HepG2 (cell line): ENCODE data around the gene CCDC142. TPM values are rescaled to one million over a fixed set of nuclear protein-coding genes. Genes with fewer than 3 reads are reported as not detected.

Source experiments
- ADNP ChIP-seq: sonication (generic); formaldehyde crosslinking; IDR thresholded peaks from 2 replicates; pipeline ENCODE4 v1.4.0; 2020; ENCODE audit warnings: missing genetic modification reagents
- ARNTL ChIP-seq: sonication (generic); formaldehyde crosslinking; IDR thresholded peaks from 2 replicates; pipeline ENCODE4 v1.4.0; 2020; ENCODE audit warnings: mild to moderate bottlenecking, missing genetic modification reagents
- ATF7-NPFF ChIP-seq: sonication (generic); formaldehyde crosslinking; IDR thresholded peaks from 2 replicates; pipeline ENCODE4 v1.8.1; 2023; ENCODE audit warnings: mild to moderate bottlenecking, low read depth, missing genetic modification reagents, moderate library complexity
- BRD4 ChIP-seq: sonication (generic); formaldehyde crosslinking; IDR thresholded peaks from 2 replicates; pipeline ENCODE4 v1.4.0; 2020; ENCODE audit warnings: missing genetic modification reagents
- DNMT1 ChIP-seq: sonication (generic); formaldehyde crosslinking; IDR thresholded peaks from 2 replicates; pipeline ENCODE4 v1.5.1; 2020; ENCODE audit warnings: mild to moderate bottlenecking, missing genetic modification reagents
- E2F1 ChIP-seq: sonication (generic); formaldehyde crosslinking; IDR thresholded peaks from 2 replicates; pipeline ENCODE4 v1.5.0; 2020; ENCODE audit warnings: missing genetic modification reagents
- ELK4 ChIP-seq: sonication (generic); formaldehyde crosslinking; IDR thresholded peaks from 2 replicates; pipeline ENCODE4 v1.9.0; 2021; ENCODE audit warnings: missing genetic modification reagents, borderline replicate concordance
- ETV6 ChIP-seq: sonication (generic); formaldehyde crosslinking; conservative IDR thresholded peaks from 2 replicates; pipeline ENCODE4 v1.4.0; 2020; ENCODE audit warnings: missing genetic modification reagents
- FOSL2 ChIP-seq: sonication (generic); formaldehyde crosslinking; IDR thresholded peaks from 2 replicates; pipeline ENCODE4 v1.4.0; 2020; ENCODE audit warnings: missing genetic modification reagents
- FOXA1 ChIP-seq, 2 experiments: fragments of 450-650 bp in 1 of 2; sonication (generic) in 1 of 2; formaldehyde crosslinking in 1 of 2; IDR thresholded peaks; 2 replicates each; pipeline versions ENCODE4 v1.4.0 to v1.6.1; 2016 to 2020; ENCODE audit warnings: missing genetic modification reagents in 1 of 2
- HNRNPL ChIP-seq: fragments of 200-400 bp; formaldehyde crosslinking; IDR thresholded peaks from 2 replicates; pipeline ENCODE4 v1.6.1; 2017; ENCODE audit warnings: mild to moderate bottlenecking, low read depth, low read length
- MAFK ChIP-seq, 2 experiments: IDR thresholded peaks in 1 of 2; conservative IDR thresholded peaks in 1 of 2; 2 replicates each; pipeline ENCODE4 v1.6.1; 2011; ENCODE audit warnings: improper control_type of control experiment in 2 of 2, low read length in 2 of 2
- NR2C2 ChIP-seq: sonication (generic); formaldehyde crosslinking; IDR thresholded peaks from 2 replicates; pipeline ENCODE4 v1.4.0; 2020; ENCODE audit warnings: missing genetic modification reagents, mild to moderate bottlenecking, moderate library complexity, borderline replicate concordance
- RBM39 ChIP-seq: fragments of 200-400 bp; formaldehyde crosslinking; IDR thresholded peaks from one replicate; pipeline ENCODE4 v1.6.1; 2018; ENCODE audit warnings: antibody characterized with exemption, mild to moderate bottlenecking, low read depth, low read length; ENCODE audit not compliant: poor library complexity, severe bottlenecking
- RFX1 ChIP-seq: fragments of 450-650 bp; IDR thresholded peaks from 2 replicates; pipeline ENCODE4 v1.6.1; 2017
- SAP130 ChIP-seq: IDR thresholded peaks from 2 replicates; pipeline ENCODE4 v1.6.1; 2016; ENCODE audit warnings: low read depth
- TBL1XR1 ChIP-seq: fragments of 150-350 bp; IDR thresholded peaks from 2 replicates; pipeline ENCODE4 v1.6.1; 2014; ENCODE audit warnings: borderline replicate concordance, low read length; ENCODE audit not compliant: partially characterized antibody
- TGIF2 ChIP-seq: IDR thresholded peaks from 2 replicates; pipeline ENCODE4 v1.6.1; 2016; ENCODE audit warnings: control low read depth, missing compliant biosample characterization
- THRA ChIP-seq: sonication (generic); formaldehyde crosslinking; IDR thresholded peaks from 2 replicates; pipeline ENCODE4 v1.4.0; 2020; ENCODE audit warnings: missing genetic modification reagents, borderline replicate concordance
- ZNF329 ChIP-seq: sonication (generic); formaldehyde crosslinking; IDR thresholded peaks from 2 replicates; pipeline ENCODE4 v1.9.0; 2021; ENCODE audit warnings: low read depth, mild to moderate bottlenecking, missing genetic modification reagents
- ZNF343 ChIP-seq: sonication (generic); formaldehyde crosslinking; IDR thresholded peaks from 2 replicates; pipeline ENCODE4 v1.4.0; 2020; ENCODE audit warnings: mild to moderate bottlenecking, missing genetic modification reagents
- ZNF546 ChIP-seq: sonication (generic); formaldehyde crosslinking; conservative IDR thresholded peaks from 2 replicates; pipeline ENCODE4 v1.8.1; 2023; ENCODE audit warnings: mild to moderate bottlenecking, missing genetic modification reagents
- ZNF678 ChIP-seq: sonication (generic); formaldehyde crosslinking; IDR thresholded peaks from 2 replicates; pipeline ENCODE4 v1.4.0; 2020; ENCODE audit warnings: mild to moderate bottlenecking, missing genetic modification reagents
- ZNF766 ChIP-seq: sonication (generic); formaldehyde crosslinking; IDR thresholded peaks from 2 replicates; pipeline ENCODE4 v1.5.0; 2020; ENCODE audit warnings: missing genetic modification reagents, borderline replicate concordance
- ZNF770 ChIP-seq: sonication (generic); formaldehyde crosslinking; IDR thresholded peaks from 2 replicates; pipeline ENCODE4 v1.5.0; 2020; ENCODE audit warnings: mild to moderate bottlenecking, missing genetic modification reagents
- ZNF772 ChIP-seq: sonication (generic); formaldehyde crosslinking; IDR thresholded peaks from 2 replicates; pipeline ENCODE4 v1.5.0; 2020; ENCODE audit warnings: mild to moderate bottlenecking, missing genetic modification reagents
- ZNF816 ChIP-seq: sonication (generic); formaldehyde crosslinking; IDR thresholded peaks from 2 replicates; pipeline ENCODE4 v1.8.0; 2022; ENCODE audit warnings: missing genetic modification reagents, mild to moderate bottlenecking, borderline replicate concordance
- polyA plus RNA-seq, 8 experiments: library from polyadenylated mRNA; depleted of rRNA in 3 of 8; stranded (reverse) in 7 of 8; unstranded in 1 of 8; fragments of >200 nt; fragmentation: Illumina TruSeq in 4 of 8; extraction: Trizol in 4 of 8; gene quantifications; 2 replicates each; pipeline versions ENCODE4 v1.2.1 to v1.2.3, GENCODE V29; 2011 to 2016; ENCODE audit warnings: low read depth in 4 of 8, missing spikeins in 1 of 8, mixed read lengths in 1 of 8; ENCODE audit not compliant: insufficient read depth in 1 of 8
- total RNA-seq, 5 experiments: library from RNA; depleted of rRNA; stranded (reverse); fragments of >200 nt; fragmentation: Illumina TruSeq; extraction: Trizol; gene quantifications; 2 replicates each; pipeline ENCODE4 v1.2.3, GENCODE V29; 2016; ENCODE audit warnings: low read depth in 1 of 5

The CCDC142 gene
- total and polyA plus RNA-seq, 2 of the 13 experiments (the other 11 are each of a cell fraction or from before 2014, with no cell fraction given) = 14.7 to 30.4 TPM

- TF ChIP-seq ZNF816 (CRISPR knock-in tag) (no peak), HNRNPL (no peak), FOXA1 (IDR thresholded peaks at IDR 0.05) (peak; percentile 52; the same call in 1 of the 2 replicates), FOXA1 (CRISPR knock-in tag; IDR thresholded peaks at IDR 0.05) (peak; percentile 88), ADNP (CRISPR knock-in tag) (no peak), ATF7-NPFF (CRISPR knock-in tag) (no peak), THRA (CRISPR knock-in tag) (peak; percentile 26; the same call in 1 of the 2 replicates), TBL1XR1 (no peak), ZNF546 (CRISPR knock-in tag) (no peak), ETV6 (CRISPR knock-in tag) (no peak), SAP130 (peak; percentile 41; the same call in 1 of the 2 replicates), RFX1 (no peak), MAFK (conservative IDR thresholded peaks at IDR 0.05 in 1 of 2, IDR thresholded peaks at IDR 0.05 in 1 of 2; ENCODE audit: low read length in 2 of 2) (no peak), TGIF2 (CRISPR knock-in tag) (no peak), ZNF770 (CRISPR knock-in tag) (0 out of 2 replicates have a peak, but pooled peaks have one; percentile 21), ZNF772 (CRISPR knock-in tag) (no peak), ZNF343 (CRISPR knock-in tag) (no peak), BRD4 (no peak), ZNF766 (CRISPR knock-in tag) (no peak), RBM39 (no peak), NR2C2 (peak; percentile 65; the same call in 1 of the 2 replicates), E2F1 (CRISPR knock-in tag) (no peak), ZNF329 (CRISPR knock-in tag) (no peak), ARNTL (CRISPR knock-in tag) (no peak), ZNF678 (no peak), ELK4 (CRISPR knock-in tag) (no peak), DNMT1 (CRISPR knock-in tag) (no peak), FOSL2 (CRISPR knock-in tag) (peak; percentile 40)
Observed at GRCh38 chr2:74486141-74486540, 3.3 kb upstream of the CCDC142 start (continued).
